GM12875 (cell line): ENCODE data around the gene SOBP.

Experiments
- H3K4me3 ChIP-seq: one replicate; pipeline ENCODE4 v1.5.1; 2011; ENCODE audit warnings: low read depth, low read length, control low read depth
- TF ChIP-seq, protein P1 (sequence below): IDR thresholded peaks from 2 replicates; pipeline ENCODE4 v1.5.1; 2011; ENCODE audit warnings: low read depth, mild to moderate bottlenecking, control low read depth, inconsistent platforms, low read length, moderate library complexity, borderline replicate concordance; ENCODE audit not compliant: insufficient read depth

Gene SOBP

DNA sequence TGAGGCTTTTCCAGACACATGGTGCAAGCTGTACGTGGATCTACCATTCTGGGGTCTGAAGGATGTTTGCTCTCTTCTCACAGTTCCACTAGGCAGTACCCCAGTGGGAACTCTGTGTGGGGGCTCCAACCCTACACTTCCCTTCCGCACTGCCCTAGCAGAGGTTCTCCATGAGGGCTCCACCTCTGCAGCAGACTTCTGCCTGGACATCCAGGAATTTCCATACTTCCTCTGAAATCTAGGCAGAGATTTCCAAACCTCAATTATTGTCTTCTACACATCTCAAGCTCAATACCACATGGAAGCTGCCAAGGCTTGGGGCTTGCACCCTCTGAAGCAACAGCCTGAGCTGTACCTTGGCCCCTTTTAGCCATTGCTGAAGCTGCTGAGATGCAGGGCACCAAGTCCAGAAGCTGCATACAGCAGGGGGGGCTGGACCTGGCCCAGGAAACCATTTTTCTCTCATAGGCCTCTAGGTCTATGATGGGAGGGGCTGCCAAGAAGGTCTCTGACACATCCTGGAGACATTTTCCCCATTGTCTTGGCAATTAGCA, 42.2 kb upstream of the SOBP start:
- no peak overlapping the region for H3K4me3 ChIP-seq
- TF ChIP-seq, protein P1, sequence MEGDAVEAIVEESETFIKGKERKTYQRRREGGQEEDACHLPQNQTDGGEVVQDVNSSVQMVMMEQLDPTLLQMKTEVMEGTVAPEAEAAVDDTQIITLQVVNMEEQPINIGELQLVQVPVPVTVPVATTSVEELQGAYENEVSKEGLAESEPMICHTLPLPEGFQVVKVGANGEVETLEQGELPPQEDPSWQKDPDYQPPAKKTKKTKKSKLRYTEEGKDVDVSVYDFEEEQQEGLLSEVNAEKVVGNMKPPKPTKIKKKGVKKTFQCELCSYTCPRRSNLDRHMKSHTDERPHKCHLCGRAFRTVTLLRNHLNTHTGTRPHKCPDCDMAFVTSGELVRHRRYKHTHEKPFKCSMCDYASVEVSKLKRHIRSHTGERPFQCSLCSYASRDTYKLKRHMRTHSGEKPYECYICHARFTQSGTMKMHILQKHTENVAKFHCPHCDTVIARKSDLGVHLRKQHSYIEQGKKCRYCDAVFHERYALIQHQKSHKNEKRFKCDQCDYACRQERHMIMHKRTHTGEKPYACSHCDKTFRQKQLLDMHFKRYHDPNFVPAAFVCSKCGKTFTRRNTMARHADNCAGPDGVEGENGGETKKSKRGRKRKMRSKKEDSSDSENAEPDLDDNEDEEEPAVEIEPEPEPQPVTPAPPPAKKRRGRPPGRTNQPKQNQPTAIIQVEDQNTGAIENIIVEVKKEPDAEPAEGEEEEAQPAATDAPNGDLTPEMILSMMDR = no peak

GRCh38 chr6:107448776-107449175, 41.1 kb upstream of the SOBP start:
- TF ChIP-seq, protein P1 = no peak
- no peak overlapping the region for H3K4me3 ChIP-seq

DNA sequence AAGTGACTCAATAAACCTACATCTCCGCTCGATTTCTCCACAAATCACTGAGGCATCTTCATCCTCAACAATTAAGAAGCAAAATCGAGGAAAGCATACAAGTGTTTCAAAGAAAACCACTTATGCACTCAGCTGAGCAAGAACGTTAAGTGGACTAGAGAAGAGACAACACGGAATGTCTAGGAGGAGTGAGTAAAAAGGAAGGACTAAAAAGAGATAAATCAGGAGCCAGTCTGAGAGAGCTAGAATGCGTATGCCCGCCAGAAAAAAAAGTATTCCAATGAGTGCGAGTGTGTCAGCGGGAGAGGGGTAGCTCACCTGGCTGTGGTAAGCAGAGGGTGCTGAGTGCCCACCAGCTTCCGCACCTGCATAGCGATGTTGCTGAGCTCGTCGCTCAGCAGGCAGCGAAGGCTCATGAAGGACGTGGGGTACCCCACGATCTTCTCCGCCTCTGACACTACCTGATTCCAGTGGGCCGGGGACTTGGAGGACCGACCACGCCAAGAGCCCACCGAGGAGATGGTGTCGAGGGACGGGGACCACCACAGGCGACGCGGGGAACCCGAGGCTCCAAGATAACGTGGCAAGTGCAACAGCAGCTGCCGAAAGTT, 31.1 kb upstream of the SOBP start:
- TF ChIP-seq, protein P1 = no peak
- peak overlapping the region; percentile 73 for H3K4me3 ChIP-seq

DNA sequence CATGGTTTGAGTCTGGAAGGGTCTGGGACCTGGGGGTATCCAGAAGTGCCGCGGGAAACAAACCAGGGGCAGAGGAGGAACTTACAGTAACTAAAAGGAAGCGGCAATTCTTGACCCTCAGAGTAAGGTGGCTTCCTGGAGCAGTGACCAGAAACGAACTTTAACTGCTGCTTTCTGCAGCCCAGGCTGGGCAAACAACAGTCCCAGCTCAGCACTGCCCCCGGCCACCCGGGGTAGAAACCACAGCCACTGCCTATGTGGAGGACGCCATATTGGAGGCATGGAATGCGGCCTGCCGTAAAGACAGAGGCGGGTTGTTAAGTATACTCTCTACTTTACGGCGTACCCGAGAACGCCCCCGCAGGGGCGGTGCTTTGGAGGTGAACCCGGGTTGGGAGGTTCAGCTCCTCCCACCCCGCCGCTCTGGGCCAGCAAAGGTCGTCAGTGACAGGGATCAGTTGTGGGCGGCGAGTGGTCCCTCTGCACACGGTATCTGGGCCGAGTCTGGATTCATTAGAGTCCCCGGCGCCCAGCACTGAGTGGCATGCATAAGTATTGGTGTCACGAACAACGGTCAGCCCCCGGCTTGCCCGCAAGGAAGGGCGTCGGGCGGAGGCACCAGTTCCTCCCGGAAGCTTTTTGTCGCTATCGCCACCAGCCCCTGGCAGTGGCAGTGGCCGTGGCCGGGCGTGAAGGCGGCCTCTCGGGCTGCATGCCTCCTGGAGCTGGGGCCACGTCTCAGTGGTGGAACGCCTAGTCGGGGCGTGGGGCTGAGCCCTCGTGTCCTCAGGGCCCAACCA, 30.4 kb upstream of the SOBP start, which contains the start of gene PDSS2:
Gene PDSS2 (minus strand): TSS at position 282 of the 800 bp plus-strand sequence. CDS start 279 bp downstream, at position 3.
- peak within 1 kb of the TSS; percentile 73 for H3K4me3 ChIP-seq
- TF ChIP-seq, protein P1 = peak; percentile 48; the same call in 1 of the 2 replicates

DNA sequence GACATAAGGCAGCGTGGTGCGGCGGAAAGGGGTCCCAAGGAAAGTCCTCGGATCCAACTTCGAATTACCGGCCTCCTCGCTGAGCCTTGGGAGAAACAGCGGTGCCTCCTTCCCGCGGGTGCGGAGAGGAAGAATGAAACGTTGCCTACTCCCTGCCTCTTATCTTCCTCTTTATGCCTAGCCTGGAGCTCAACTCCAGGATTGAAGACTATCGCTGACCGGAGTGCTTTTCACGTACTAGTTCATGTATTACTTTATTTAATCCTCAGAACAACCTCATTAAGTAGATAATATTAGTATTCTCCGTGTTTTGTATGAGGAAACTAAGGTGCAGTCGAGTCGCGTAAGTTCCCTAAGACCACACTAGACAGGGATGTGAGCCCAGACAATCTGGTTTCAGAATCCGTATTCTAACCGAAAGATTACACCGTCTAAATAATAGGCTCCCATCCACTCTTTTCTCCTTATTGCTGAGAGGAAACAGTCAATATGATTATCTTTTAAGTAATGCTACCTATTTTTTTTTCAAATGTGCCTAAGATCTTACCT, 29.8 kb upstream of the SOBP start:
- TF ChIP-seq, protein P1 = no peak
- H3K4me3 ChIP-seq = peak overlapping the region; percentile 63

- no peak overlapping the region for H3K4me3 ChIP-seq
- TF ChIP-seq, protein P1 = no peak
Observed at GRCh38 chr6:107466062-107466461, 23.9 kb upstream of the SOBP start.
